ENCODE data around the gene PNO1.
"Not testable (repeated sequence)": the region's sequence is repeated elsewhere in the genome, so short reads cannot be mapped to it uniquely, and the experiment has no call there.

PNO1 gene

DNA sequence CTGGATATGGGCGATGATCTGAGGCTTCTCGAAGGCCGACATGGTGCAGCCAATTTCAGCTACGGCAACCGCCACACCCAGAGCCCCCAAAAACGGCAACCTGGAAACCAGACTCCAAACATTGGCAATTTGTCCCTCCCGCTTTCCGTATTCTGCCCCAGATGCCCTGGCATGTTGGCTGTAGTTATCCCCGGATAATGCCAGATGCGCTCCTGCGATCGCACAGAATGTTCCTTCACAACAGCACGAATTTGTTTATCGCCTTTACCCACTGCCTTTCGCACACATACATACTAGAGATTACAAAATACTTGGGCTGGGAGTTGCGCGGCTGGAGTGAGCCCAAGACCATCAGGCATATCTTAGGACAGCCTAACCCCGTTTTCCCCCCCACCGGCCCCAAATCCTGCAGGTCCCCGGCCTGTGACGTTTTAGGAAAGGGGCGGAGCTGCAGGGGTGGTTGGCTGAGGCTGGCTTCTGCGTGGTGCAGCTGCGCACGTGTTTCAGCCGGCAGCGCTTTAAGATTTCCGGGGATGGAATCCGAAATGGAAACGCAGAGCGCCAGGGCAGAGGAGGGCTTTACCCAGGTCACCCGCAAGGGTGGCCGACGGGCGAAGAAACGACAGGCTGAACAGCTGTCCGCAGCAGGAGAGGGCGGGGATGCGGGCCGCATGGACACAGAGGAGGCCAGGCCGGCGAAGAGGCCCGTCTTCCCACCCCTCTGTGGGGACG lies at the start of gene PNO1:
Gene PNO1, plus strand, starts transcription at position 487 of the 732 bp plus-strand sequence. Its CDS starts 47 bp downstream, at position 534.
- Histone ChIP-seq H2AFZ (ENCODE audit: low read depth, low read length) (peak within 1 kb of the TSS; percentile 78), H3K4me1 (ENCODE audit: low read length) (peaks cover 17% of the 10 kb centered on the region), H3K9ac (ENCODE audit: low read length) (peak within 1 kb of the TSS; percentile 81), H3K36me3 (replicated peaks; ENCODE audit: low read depth, low read length) (peaks cover 20% of the 10 kb centered on the region), H3K27me3 (ENCODE audit: low read depth, low read length) (no peaks in the 10 kb centered on the region), H3K79me2 (ENCODE audit: low read length) (peaks cover 53% of the 10 kb centered on the region), H3K4me2 (ENCODE audit: low read length) (peak within 1 kb of the TSS; percentile 99), H3K27ac (ENCODE audit: low read length) (peak within 1 kb of the TSS; percentile 84), H3K4me3 (ENCODE audit: low read length) (peak within 1 kb of the TSS; percentile 94), H4K20me1 (ENCODE audit: insufficient read depth, low read length) (no peaks in the 10 kb centered on the region), H3K9me3 (ENCODE audit: insufficient read depth, low read length) (no peaks in the 10 kb centered on the region)
- TF ChIP-seq, protein P1, sequence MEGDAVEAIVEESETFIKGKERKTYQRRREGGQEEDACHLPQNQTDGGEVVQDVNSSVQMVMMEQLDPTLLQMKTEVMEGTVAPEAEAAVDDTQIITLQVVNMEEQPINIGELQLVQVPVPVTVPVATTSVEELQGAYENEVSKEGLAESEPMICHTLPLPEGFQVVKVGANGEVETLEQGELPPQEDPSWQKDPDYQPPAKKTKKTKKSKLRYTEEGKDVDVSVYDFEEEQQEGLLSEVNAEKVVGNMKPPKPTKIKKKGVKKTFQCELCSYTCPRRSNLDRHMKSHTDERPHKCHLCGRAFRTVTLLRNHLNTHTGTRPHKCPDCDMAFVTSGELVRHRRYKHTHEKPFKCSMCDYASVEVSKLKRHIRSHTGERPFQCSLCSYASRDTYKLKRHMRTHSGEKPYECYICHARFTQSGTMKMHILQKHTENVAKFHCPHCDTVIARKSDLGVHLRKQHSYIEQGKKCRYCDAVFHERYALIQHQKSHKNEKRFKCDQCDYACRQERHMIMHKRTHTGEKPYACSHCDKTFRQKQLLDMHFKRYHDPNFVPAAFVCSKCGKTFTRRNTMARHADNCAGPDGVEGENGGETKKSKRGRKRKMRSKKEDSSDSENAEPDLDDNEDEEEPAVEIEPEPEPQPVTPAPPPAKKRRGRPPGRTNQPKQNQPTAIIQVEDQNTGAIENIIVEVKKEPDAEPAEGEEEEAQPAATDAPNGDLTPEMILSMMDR (IDR thresholded peaks at IDR 0.05; ENCODE audit: low read depth, low read length), result no peak
- TF ChIP-seq EZH2phosphoT487 (IDR thresholded peaks at IDR 0.05; ENCODE audit: low read depth), result no peak

DNA sequence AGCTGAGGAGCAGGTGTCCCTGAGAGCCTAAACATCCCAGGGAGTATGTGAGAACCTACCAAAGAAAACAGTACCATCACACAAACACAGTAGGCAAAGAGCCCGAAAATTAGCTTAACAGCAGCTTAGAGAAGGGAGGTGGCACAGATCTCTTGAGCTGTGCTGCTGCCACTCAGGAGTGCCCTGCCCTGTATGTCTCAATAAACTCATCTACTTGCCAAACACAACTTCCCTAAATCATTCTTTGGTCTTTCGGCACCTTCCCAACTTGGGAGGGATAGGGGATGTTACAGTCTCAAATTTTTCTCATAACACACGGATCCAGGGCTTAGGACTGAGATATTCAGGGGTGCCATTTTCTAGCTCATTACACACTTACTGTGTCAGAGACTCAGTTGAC lies 49.6 kb upstream of the PNO1 start:
- H3K4me3 ChIP-seq (ENCODE audit: low read length), result no peak overlapping the region
- H3K27me3 ChIP-seq (ENCODE audit: low read depth, low read length), result no peaks in the 10 kb centered on the region
- H3K9ac ChIP-seq (ENCODE audit: low read length), result no peak overlapping the region
- no peaks in the 10 kb centered on the region for H3K79me2 ChIP-seq (ENCODE audit: low read length)
- H3K4me1 ChIP-seq (ENCODE audit: low read length), result peaks cover 8% of the 10 kb centered on the region
- H3K36me3 ChIP-seq (replicated peaks; ENCODE audit: low read depth, low read length), result no peaks in the 10 kb centered on the region
- H4K20me1 ChIP-seq (ENCODE audit: insufficient read depth, low read length), result no peaks in the 10 kb centered on the region
- H3K27ac ChIP-seq (ENCODE audit: low read length), result no peak overlapping the region
- H2AFZ ChIP-seq (ENCODE audit: low read depth, low read length), result no peak overlapping the region
- no peak overlapping the region for H3K4me2 ChIP-seq (ENCODE audit: low read length)
- TF ChIP-seq, protein P1 (IDR thresholded peaks at IDR 0.05; ENCODE audit: low read depth, low read length), result no peak
- TF ChIP-seq EZH2phosphoT487 (IDR thresholded peaks at IDR 0.05; ENCODE audit: low read depth), result no peak
- H3K9me3 ChIP-seq (ENCODE audit: insufficient read depth, low read length), result peaks cover 13% of the 10 kb centered on the region; the same call in 1 of the 2 replicates

DNA sequence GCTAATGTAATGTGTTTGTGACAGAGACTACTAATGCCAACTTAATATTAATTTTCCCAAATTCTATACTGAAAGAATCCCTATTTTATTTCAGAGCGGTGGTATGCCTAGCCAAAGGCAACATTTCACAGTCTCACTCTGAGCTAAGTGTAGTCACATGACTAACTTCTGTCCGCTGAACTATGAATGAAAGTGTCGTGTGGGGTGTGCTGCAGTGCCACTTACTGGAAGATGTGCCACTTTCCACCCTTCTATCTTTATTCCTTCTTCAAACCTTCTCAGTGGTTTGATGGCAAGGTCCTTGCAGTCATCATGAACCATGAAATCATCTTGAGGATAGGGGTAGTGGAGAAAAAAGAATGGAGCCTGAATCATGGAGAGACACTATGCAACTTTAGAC lies 47.6 kb upstream of the PNO1 start:
- Histone ChIP-seq H3K4me3 (ENCODE audit: low read length) (peak overlapping the region; percentile 48; the same call in 1 of the 2 replicates), H3K9ac (ENCODE audit: low read length) (no peak overlapping the region), H3K79me2 (ENCODE audit: low read length) (no peaks in the 10 kb centered on the region), H3K27ac (ENCODE audit: low read length) (no peak overlapping the region), H3K36me3 (replicated peaks; ENCODE audit: low read depth, low read length) (no peaks in the 10 kb centered on the region), H2AFZ (ENCODE audit: low read depth, low read length) (peak overlapping the region; percentile 73), H3K27me3 (ENCODE audit: low read depth, low read length) (no peaks in the 10 kb centered on the region), H3K4me2 (ENCODE audit: low read length) (peak overlapping the region; percentile 47), H3K4me1 (ENCODE audit: low read length) (peaks cover 8% of the 10 kb centered on the region), H3K9me3 (ENCODE audit: insufficient read depth, low read length) (peaks cover 13% of the 10 kb centered on the region; the same call in 1 of the 2 replicates), H4K20me1 (ENCODE audit: insufficient read depth, low read length) (no peaks in the 10 kb centered on the region)
- no peak for TF ChIP-seq EZH2phosphoT487 (IDR thresholded peaks at IDR 0.05; ENCODE audit: low read depth)
- TF ChIP-seq, protein P1 (IDR thresholded peaks at IDR 0.05; ENCODE audit: low read depth, low read length), result peak; percentile 69

DNA sequence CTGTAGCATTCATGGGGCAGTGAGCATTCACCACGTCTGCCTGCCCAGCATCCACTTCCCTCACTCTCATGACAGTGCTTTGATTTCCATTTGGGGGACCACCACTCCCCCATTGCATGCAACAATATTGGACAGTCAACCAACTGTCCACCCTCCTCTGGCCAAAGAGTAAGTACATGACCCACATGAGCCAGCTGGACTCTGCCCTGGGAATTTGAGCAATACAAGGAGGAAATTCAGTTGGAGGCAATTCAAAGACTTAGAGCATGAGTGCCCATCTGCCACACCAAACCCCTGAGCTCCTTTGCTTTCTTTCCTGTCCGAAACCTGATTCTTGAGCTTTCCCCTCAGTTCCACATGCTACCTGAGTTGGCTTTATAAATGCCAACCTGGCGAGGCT lies 41.7 kb upstream of the PNO1 start:
- Histone ChIP-seq H3K36me3 (replicated peaks; ENCODE audit: low read depth, low read length) (no peaks in the 10 kb centered on the region), H4K20me1 (ENCODE audit: insufficient read depth, low read length) (no peaks in the 10 kb centered on the region), H3K9ac (ENCODE audit: low read length) (no peak overlapping the region), H3K27ac (ENCODE audit: low read length) (no peak overlapping the region), H3K9me3 (ENCODE audit: insufficient read depth, low read length) (no peaks in the 10 kb centered on the region), H2AFZ (ENCODE audit: low read depth, low read length) (no peak overlapping the region), H3K27me3 (ENCODE audit: low read depth, low read length) (no peaks in the 10 kb centered on the region), H3K4me1 (ENCODE audit: low read length) (peaks cover 11% of the 10 kb centered on the region), H3K79me2 (ENCODE audit: low read length) (no peaks in the 10 kb centered on the region), H3K4me2 (ENCODE audit: low read length) (no peak overlapping the region), H3K4me3 (ENCODE audit: low read length) (no peak overlapping the region)
- no peak for TF ChIP-seq EZH2phosphoT487 (IDR thresholded peaks at IDR 0.05; ENCODE audit: low read depth)
- TF ChIP-seq, protein P1 (IDR thresholded peaks at IDR 0.05; ENCODE audit: low read depth, low read length), result no peak

DNA sequence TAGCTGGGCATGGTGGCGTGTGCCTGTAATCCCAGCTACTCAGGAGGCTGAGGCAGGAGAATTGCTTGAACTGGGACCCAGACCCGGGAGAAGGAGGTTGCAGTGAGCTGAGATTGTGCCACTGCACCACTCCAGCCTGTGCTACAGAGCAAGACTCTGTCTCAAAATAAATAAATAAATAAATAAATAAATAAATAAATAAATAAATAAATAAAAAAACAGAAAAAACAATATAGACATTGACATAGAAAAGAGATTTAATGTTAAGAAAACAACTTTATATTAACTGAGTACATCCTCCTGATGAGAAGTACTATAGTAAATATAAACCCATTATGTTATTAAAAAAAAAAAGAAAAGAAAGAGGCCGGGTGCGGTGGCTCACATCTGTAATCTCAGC lies 39.8 kb upstream of the PNO1 start:
- H3K36me3 ChIP-seq (replicated peaks; ENCODE audit: low read depth, low read length); H2AFZ ChIP-seq (ENCODE audit: low read depth, low read length); H3K9ac ChIP-seq (ENCODE audit: low read length); H3K79me2 ChIP-seq (ENCODE audit: low read length); H3K9me3 ChIP-seq (ENCODE audit: insufficient read depth, low read length); H3K27ac ChIP-seq (ENCODE audit: low read length); H3K27me3 ChIP-seq (ENCODE audit: low read depth, low read length); H4K20me1 ChIP-seq (ENCODE audit: insufficient read depth, low read length); H3K4me2 ChIP-seq (ENCODE audit: low read length); H3K4me3 ChIP-seq (ENCODE audit: low read length): not testable (repeated sequence)
- peaks cover 29% of the 10 kb centered on the region for H3K4me1 ChIP-seq (ENCODE audit: low read length)

Data from OCI-LY3 (cell line).